Measurements from ENCODE around the gene RPS6KL1.
A peak's percentile ranks its signal among the peaks of the same experiment; 100 is the strongest.

The RPS6KL1 gene

GRCh38 chr14:74919421-74920165 lies 3.5 kb downstream of the RPS6KL1 start:
- H3K4me3 ChIP-seq (ENCODE audit: low read depth, low read length), result no peak overlapping the region
- TF ChIP-seq CTCF (IDR thresholded peaks at IDR 0.05; ENCODE audit: low read depth, low read length, missing control alignments), result no peak
- DNase-seq (ENCODE audit: low read depth), result no peak
- in situ Hi-C loops (cut with HindIII; ENCODE audit: low sequenced_read_pairs), result loop anchor here (25.0 kb wide), 1 partner anchor 168 kb away; no protein-coding TSS in a partner anchor

- TF ChIP-seq CTCF (IDR thresholded peaks at IDR 0.05; ENCODE audit: low read depth, low read length, missing control alignments), result no peak
- in situ Hi-C loops (cut with HindIII; ENCODE audit: low sequenced_read_pairs), result loop anchor here (25.0 kb wide), 1 partner anchor 169 kb away; no protein-coding TSS in a partner anchor
- no peak overlapping the region for H3K4me3 ChIP-seq (ENCODE audit: low read depth, low read length)
- DNase-seq (ENCODE audit: low read depth), result no peak
Observed at GRCh38 chr14:74918380-74918779, 4.7 kb downstream of the RPS6KL1 start.

- in situ Hi-C loops (cut with HindIII; ENCODE audit: low sequenced_read_pairs), result loop anchor here (25.0 kb wide), 1 partner anchor 170 kb away; no protein-coding TSS in a partner anchor
- DNase-seq (ENCODE audit: low read depth), result peak; percentile 26
- H3K4me3 ChIP-seq (ENCODE audit: low read depth, low read length), result no peak overlapping the region
- TF ChIP-seq CTCF (IDR thresholded peaks at IDR 0.05; ENCODE audit: low read depth, low read length, missing control alignments), result no peak
Observed at GRCh38 chr14:74917646-74918081, 5.4 kb downstream of the RPS6KL1 start.

DNA sequence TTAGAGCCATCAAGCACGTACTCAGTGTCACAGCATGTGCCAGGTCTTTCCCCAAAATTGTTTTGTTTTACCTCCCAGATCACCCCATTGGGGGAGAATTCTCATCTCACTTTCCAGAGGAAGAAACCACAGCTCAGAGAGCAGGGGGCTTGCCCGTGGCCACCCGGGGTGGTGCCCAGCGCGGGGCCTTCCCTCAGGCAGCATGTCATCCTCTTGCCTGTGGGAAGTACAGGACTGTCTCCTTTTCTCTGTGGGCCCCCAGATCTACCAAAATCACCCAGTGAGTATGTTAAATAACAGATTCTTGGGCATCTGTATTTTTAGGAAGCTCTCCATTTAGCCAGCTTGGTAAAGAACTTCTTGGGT lies 5.9 kb downstream of the RPS6KL1 start:
- TF ChIP-seq CTCF (IDR thresholded peaks at IDR 0.05; ENCODE audit: low read depth, low read length, missing control alignments), result no peak
- DNase-seq (ENCODE audit: low read depth), result no peak
- in situ Hi-C loops (cut with HindIII; ENCODE audit: low sequenced_read_pairs), result loop anchor here (25.0 kb wide), 1 partner anchor 170 kb away; no protein-coding TSS in a partner anchor
- no peak overlapping the region for H3K4me3 ChIP-seq (ENCODE audit: low read depth, low read length)

DNA sequence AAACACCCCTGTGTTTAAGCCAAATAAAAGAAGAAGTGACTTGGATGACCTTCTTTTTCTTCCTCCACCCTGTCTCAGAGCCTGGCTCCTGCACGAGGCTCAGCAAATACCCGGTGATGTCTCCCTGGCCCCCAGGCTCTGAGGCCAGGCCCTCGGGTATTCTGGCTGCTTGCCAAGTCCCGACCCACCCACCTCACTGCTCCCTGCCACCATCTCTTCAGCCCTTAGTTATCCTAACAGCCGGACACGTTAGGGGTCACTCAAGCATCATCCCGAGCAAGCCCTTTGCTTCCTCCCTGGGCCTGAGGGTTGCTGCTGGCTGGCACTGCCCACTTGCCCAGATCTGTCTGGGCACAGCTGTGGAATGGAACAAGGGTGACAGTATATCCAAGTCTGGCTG lies 7.2 kb downstream of the RPS6KL1 start:
- no peak overlapping the region for H3K4me3 ChIP-seq (ENCODE audit: low read depth, low read length)
- in situ Hi-C loops (cut with HindIII; ENCODE audit: low sequenced_read_pairs), result loop anchor here (25.0 kb wide), 1 partner anchor 171 kb away; no protein-coding TSS in a partner anchor
- TF ChIP-seq CTCF (IDR thresholded peaks at IDR 0.05; ENCODE audit: low read depth, low read length, missing control alignments), result no peak
- no peak for DNase-seq (ENCODE audit: low read depth)

DNA sequence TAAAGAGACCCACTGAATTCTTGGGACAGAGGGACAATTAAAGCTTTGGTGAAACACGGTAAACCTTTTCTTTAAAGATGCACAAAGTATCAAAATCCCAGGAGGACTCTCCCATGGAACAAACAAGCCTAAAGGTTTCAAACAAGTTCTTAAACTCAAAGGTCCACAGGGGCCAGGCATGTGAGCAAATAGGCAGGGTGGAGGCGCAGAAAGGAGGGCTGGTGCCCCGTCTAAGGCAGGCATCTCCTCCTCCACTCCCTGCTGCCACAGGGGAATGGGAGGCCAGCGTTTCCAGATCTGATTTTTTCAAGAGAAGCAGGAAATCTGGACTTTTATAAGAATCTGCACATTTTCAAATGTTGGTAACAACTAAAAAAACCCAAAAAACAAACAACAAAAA lies 7.6 kb downstream of the RPS6KL1 start:
- H3K4me3 ChIP-seq (ENCODE audit: low read depth, low read length), result no peak overlapping the region
- TF ChIP-seq CTCF (IDR thresholded peaks at IDR 0.05; ENCODE audit: low read depth, low read length, missing control alignments), result no peak
- DNase-seq (ENCODE audit: low read depth), result no peak
- in situ Hi-C loops (cut with HindIII; ENCODE audit: low sequenced_read_pairs), result loop anchor here (25.0 kb wide), 1 partner anchor 172 kb away; no protein-coding TSS in a partner anchor

Measured in astrocyte of the cerebellum (primary cell).